Skin of body (tissue), 2 donors: Measurements from ENCODE around the gene ZBTB6. TPM values are rescaled to one million over a fixed set of nuclear protein-coding genes. Genes with fewer than 3 reads are reported as not detected.
"Not testable (repeated sequence)": the region's sequence is repeated elsewhere in the genome, so short reads cannot be mapped to it uniquely, and the experiment has no call there.

Experiments used
- DNase-seq: peaks from one replicate; lab custom pipeline; 2025; lab: John Stamatoyannopoulos, UW
- total RNA-seq: library from RNA; depleted of rRNA; stranded (reverse); fragments of >200 nt; gene quantifications from one replicate; pipeline ENCODE4 v1.2.3, GENCODE V29; 2014

ZBTB6 gene
- total RNA-seq, 1 donor from 2014 or later: 23.5 TPM

GRCh38 chr9:122929796-122930354, 16.8 kb upstream of the ZBTB6 start:
- DNase-seq: no peak

- DNase-seq: no peak
Observed at GRCh38 chr9:122923947-122924346, 10.8 kb upstream of the ZBTB6 start.

- no peak for DNase-seq
Observed at GRCh38 chr9:122922713-122923112, 9.6 kb upstream of the ZBTB6 start.

GRCh38 chr9:122918310-122918709, 5.2 kb upstream of the ZBTB6 start:
- no peak for DNase-seq

- no peak for DNase-seq
Observed at GRCh38 chr9:122912671-122912963, 506 bp downstream of the ZBTB6 start.

- DNase-seq: not testable (repeated sequence)
Observed at GRCh38 chr9:122906122-122906521, 7.0 kb downstream of the ZBTB6 start.

GRCh38 chr9:122904823-122905710, 8.1 kb downstream of the ZBTB6 start, which contains the start of gene RC3H2:
RC3H2 (minus strand) TSS chr9:122905359; CDS start chr9:122897509, 7,850 bp downstream.
- DNase-seq: peak; percentile 100

- no peak for DNase-seq
Observed at GRCh38 chr9:122904466-122904822, 8.7 kb downstream of the ZBTB6 start.

- DNase-seq: no peak
Observed at GRCh38 chr9:122900791-122901190, 12.3 kb downstream of the ZBTB6 start.

GRCh38 chr9:122897969-122898368, 15.2 kb downstream of the ZBTB6 start:
- DNase-seq: no peak

GRCh38 chr9:122888480-122888879, 24.6 kb downstream of the ZBTB6 start:
- no peak for DNase-seq

GRCh38 chr9:122883125-122883524, 30.0 kb downstream of the ZBTB6 start:
- no peak for DNase-seq

GRCh38 chr9:122879443-122879842, 33.7 kb downstream of the ZBTB6 start:
- no peak for DNase-seq

GRCh38 chr9:122875523-122875922, 37.6 kb downstream of the ZBTB6 start:
- DNase-seq: no peak

- not testable (repeated sequence) for DNase-seq
Observed at GRCh38 chr9:122867276-122867675, 45.8 kb downstream of the ZBTB6 start.

GRCh38 chr9:122866079-122866478, 47.0 kb downstream of the ZBTB6 start:
- DNase-seq: no peak

GRCh38 chr9:122865300-122865699, 47.8 kb downstream of the ZBTB6 start:
- DNase-seq: no peak

- DNase-seq: no peak
Observed at GRCh38 chr9:122863407-122863806, 49.7 kb downstream of the ZBTB6 start.

GRCh38 chr9:122860319-122861142, 52.6 kb downstream of the ZBTB6 start:
- no peak for DNase-seq
